HCT116 (cell line): Measurements from ENCODE around the gene ZAR1L. TPM values are rescaled to one million over a fixed set of nuclear protein-coding genes. Genes with fewer than 3 reads are reported as not detected.

ENCODE experiments used
- ATAC-seq: fragments of 200-7000 bp; cut with Tn5 transposase; 2 replicates; pipeline ENCODE4 v1.9.1; 2020; ENCODE audit warnings: mild to moderate bottlenecking, moderate library complexity
- BruUV-seq: library from RNA; stranded (reverse); fragments of 400-500 nt; replicated peaks from 2 replicates; lab custom pipeline; 2021; lab: Mats Ljungman, UMichigan
- CTCF ChIA-PET: fragments of 300-600 bp; sonication (Branson Sonifier 250); formaldehyde crosslinking; loops from one replicate; lab custom pipeline; 2021; ENCODE audit warnings: antibody characterized with exemption; lab: Charles Lee
- POLR2A ChIA-PET: fragments of 300-600, 350-600 bp; sonication (Branson Sonifier 250); formaldehyde crosslinking; loops from one replicate; lab custom pipeline; 2021; ENCODE audit warnings: antibody characterized with exemption; lab: Charles Lee
- RAD21 ChIA-PET, 2 experiments: fragments of 300-600 bp; sonication (Branson Sonifier 250); formaldehyde crosslinking; loops; one replicate each; lab custom pipeline; 2023; ENCODE audit warnings: low total read pairs in 2 of 2; ENCODE audit not compliant: uncharacterized antibody in 2 of 2, unreplicated experiment in 2 of 2, low non-redundant PET in 1 of 2; lab: Charles Lee
- DNase-seq: peaks from one replicate; pipeline ENCODE4 v3.0.0-alpha.2; 2010; ENCODE audit warnings: low read depth, low spot score
- H2AFZ ChIP-seq: fragments of 200-600 bp; shearing (Covaris generic), sonication (generic); 2 replicates; pipeline ENCODE4 v1.6.1; 2017; ENCODE audit warnings: low read depth, mixed run types, mixed read lengths, antibody characterized with exemption, low read length; ENCODE audit not compliant: poor library complexity, severe bottlenecking
- H3K27ac ChIP-seq: 2 replicates; pipeline ENCODE4 v1.5.1; 2012; ENCODE audit warnings: low read depth, low read length
- H3K27me3 ChIP-seq: fragments of 200-600 bp; sonication (generic); 2 replicates; pipeline ENCODE4 v1.6.1; 2016; ENCODE audit warnings: mixed run types, low read length, mixed read lengths; ENCODE audit not compliant: insufficient read depth
- H3K36me3 ChIP-seq, 2 experiments: fragments of 200-500 bp in 1 of 2; fragments of 200-600 bp in 1 of 2; sonication (Bioruptor generic) in 1 of 2; sonication (generic) in 1 of 2; 2 replicates each; pipeline versions ENCODE4 v1.5.1 to v1.6.1; 2014 to 2016; ENCODE audit warnings: low read length in 2 of 2, inconsistent platforms in 1 of 2, mixed read lengths in 1 of 2, mixed run types in 1 of 2; ENCODE audit not compliant: insufficient read depth in 2 of 2, control insufficient read depth in 1 of 2
- H3K4me1 ChIP-seq, 2 experiments: fragments of 200-600 bp in 1 of 2; sonication (generic) in 1 of 2; 2 replicates each; pipeline versions ENCODE4 v1.5.1 to v1.6.1; 2012 to 2017; ENCODE audit warnings: low read length in 2 of 2, inconsistent platforms in 1 of 2, mild to moderate bottlenecking in 1 of 2, mixed read lengths in 1 of 2, mixed run types in 1 of 2, moderate library complexity in 1 of 2; ENCODE audit not compliant: insufficient read depth in 2 of 2, control insufficient read depth in 1 of 2
- H3K4me2 ChIP-seq: fragments of 200-600 bp; sonication (generic); 2 replicates; pipeline ENCODE4 v1.6.1; 2017; ENCODE audit warnings: mixed run types, low read length, mixed read lengths
- H3K4me3 ChIP-seq, 2 experiments: fragments of 200-600 bp in 1 of 2; sonication (generic) in 1 of 2; replicated peaks in 1 of 2; 2 replicates each; pipeline ENCODE4 v1.5.1; 2011 to 2016; ENCODE audit warnings: low read length in 2 of 2, control low read depth in 1 of 2, low read depth in 1 of 2, mild to moderate bottlenecking in 1 of 2, mixed read lengths in 1 of 2, mixed run types in 1 of 2
- H3K79me2 ChIP-seq: fragments of 200-600 bp; sonication (generic); 2 replicates; pipeline ENCODE4 v1.6.1; 2017; ENCODE audit warnings: mild to moderate bottlenecking, mixed run types, low read length, moderate library complexity, mixed read lengths; ENCODE audit not compliant: insufficient read depth
- H3K9ac ChIP-seq: fragments of 200-600 bp; sonication (generic); 2 replicates; pipeline ENCODE4 v1.6.1; 2016; ENCODE audit warnings: low read length, mixed read lengths
- H3K9me2 ChIP-seq: fragments of 200-600 bp; sonication (generic), shearing (Covaris generic); 2 replicates; pipeline ENCODE4 v1.6.1; 2017; ENCODE audit warnings: mixed run types, mild to moderate bottlenecking, moderate library complexity; ENCODE audit not compliant: insufficient read depth
- H3K9me3 ChIP-seq, 2 experiments: fragments of 200-500 bp in 1 of 2; fragments of 200-600 bp in 1 of 2; sonication (Bioruptor generic) in 1 of 2; sonication (generic) in 1 of 2; 2 replicates each; pipeline ENCODE4 v1.6.1; 2014 to 2017; ENCODE audit warnings: low read length in 2 of 2, mixed read lengths in 2 of 2, inconsistent platforms in 1 of 2, low read depth in 1 of 2, mild to moderate bottlenecking in 1 of 2, mixed run types in 1 of 2, moderate library complexity in 1 of 2; ENCODE audit not compliant: control insufficient read depth in 1 of 2, insufficient read depth in 1 of 2
- H4K20me1 ChIP-seq: fragments of 200-600 bp; sonication (generic), shearing (Covaris generic); 2 replicates; pipeline ENCODE4 v1.6.1; 2017; ENCODE audit warnings: mixed run types, mild to moderate bottlenecking, moderate library complexity; ENCODE audit not compliant: insufficient read depth
- CBX3 ChIP-seq: IDR thresholded peaks from 2 replicates; pipeline ENCODE4 v1.6.1; 2012; ENCODE audit warnings: low read depth
- CEBPB ChIP-seq: IDR thresholded peaks from 2 replicates; pipeline ENCODE4 v1.6.1; 2012; ENCODE audit warnings: low read depth
- EGR1 ChIP-seq: IDR thresholded peaks from 2 replicates; pipeline ENCODE4 v1.6.1; 2012; ENCODE audit warnings: low read depth
- EZH2phosphoT487 ChIP-seq: fragments of 200-600 bp; IDR thresholded peaks from 2 replicates; pipeline ENCODE4 v1.6.1; 2018; ENCODE audit warnings: antibody characterized with exemption, borderline replicate concordance
- JUND ChIP-seq: IDR thresholded peaks from 2 replicates; pipeline ENCODE4 v1.6.1; 2012
- POLR2A ChIP-seq: IDR thresholded peaks from 2 replicates; pipeline ENCODE4 v1.7.0; 2011; ENCODE audit warnings: borderline replicate concordance; ENCODE audit not compliant: insufficient read depth, insufficient read length; ENCODE audit errors: extremely low read depth
- POLR2AphosphoS5 ChIP-seq: IDR thresholded peaks from 2 replicates; pipeline ENCODE4 v1.6.1; 2011; ENCODE audit warnings: mild to moderate bottlenecking, low read depth, low read length, moderate library complexity
- SP1 ChIP-seq: IDR thresholded peaks from 2 replicates; pipeline ENCODE4 v1.6.1; 2012; ENCODE audit warnings: low read depth
- TCF7L2 ChIP-seq: IDR thresholded peaks from 2 replicates; pipeline ENCODE4 v1.7.0; 2011; ENCODE audit warnings: borderline replicate concordance, inconsistent platforms; ENCODE audit not compliant: insufficient read depth, insufficient read length; ENCODE audit errors: extremely low read depth
- ZFX ChIP-seq: fragments of 450-650 bp; IDR thresholded peaks from 2 replicates; pipeline ENCODE4 v1.6.1; 2017
- intact Hi-C: fragments of 100-400 bp; cut with micrococcal nuclease; formaldehyde crosslinking; loops from 2 replicates; pipeline ENCODE4 v1.10.0; 2022
- total RNA-seq: library from RNA; stranded (reverse); gene quantifications from one replicate; pipeline ENCODE4 v1.2.1, GENCODE V29; 2021; ENCODE audit not compliant: unreplicated experiment
- TF ChIP-seq, protein P1 (sequence below): IDR thresholded peaks from 2 replicates; pipeline ENCODE4 v1.6.1; 2012
- TF ChIP-seq, protein P2 (sequence below): IDR thresholded peaks from 2 replicates; pipeline ENCODE4 v1.6.1; 2011; ENCODE audit warnings: mild to moderate bottlenecking, low read length, moderate library complexity; ENCODE audit not compliant: insufficient replicate concordance; ENCODE audit errors: extremely low read depth

ZAR1L gene
- total RNA-seq, 1 experiment from 2014 or later, result 0.15 TPM

DNA sequence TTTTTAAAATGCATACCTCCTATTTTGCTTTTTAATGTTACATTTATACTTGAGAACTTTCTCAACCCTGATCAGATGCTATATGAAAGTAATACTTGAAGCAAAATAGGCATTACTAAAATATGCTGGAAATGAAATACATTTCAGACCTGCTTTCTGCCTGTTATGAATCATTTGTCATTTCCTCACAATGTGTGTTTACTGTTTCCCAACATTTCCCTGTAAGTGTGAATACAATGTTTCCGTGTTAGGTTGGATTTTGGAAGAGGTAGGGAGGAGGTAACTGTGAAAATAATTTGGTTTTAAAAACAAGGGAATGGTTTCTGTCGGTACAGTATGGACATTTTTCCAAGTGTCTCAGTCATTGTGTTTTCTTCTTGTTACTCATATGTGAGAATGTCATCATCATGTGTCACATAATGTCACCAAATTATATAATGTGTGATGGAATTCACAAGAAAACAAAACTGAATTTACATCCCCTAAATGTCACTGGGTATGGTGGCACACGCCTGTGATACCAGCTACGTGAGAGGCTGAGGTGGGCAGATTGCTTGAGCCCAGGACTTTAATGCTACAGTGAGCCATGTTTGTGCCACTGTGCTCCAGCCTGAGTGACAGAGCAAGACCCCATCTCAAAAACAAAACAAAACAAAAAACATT lies 43.0 kb downstream of the ZAR1L start:
- Histone ChIP-seq H3K27ac (no peak overlapping the region), H3K27me3 (no peaks in the 10 kb centered on the region), H3K4me3 (no peak overlapping the region), H3K36me3 (no peaks in the 10 kb centered on the region), H4K20me1 (no peaks in the 10 kb centered on the region), H3K9ac (no peak overlapping the region), H2AFZ (no peak overlapping the region), H3K4me1 (peaks cover 0 to 9% of the 10 kb centered on the region in 2 experiments; a peak in 1 of 4 replicates), H3K9me2 (no peaks in the 10 kb centered on the region), H3K9me3 (no peaks in the 10 kb centered on the region), H3K79me2 (no peaks in the 10 kb centered on the region), H3K4me2 (no peak overlapping the region)
- DNase-seq (no peak), ATAC-seq (no peak)
- TF ChIP-seq POLR2AphosphoS5 (no peak), JUND (no peak), CEBPB (no peak), TCF7L2 (no peak), CBX3 (no peak), ZFX (no peak), EGR1 (no peak), POLR2A (no peak), SP1 (no peak), EZH2phosphoT487 (no peak)
- TF ChIP-seq, protein P1, sequence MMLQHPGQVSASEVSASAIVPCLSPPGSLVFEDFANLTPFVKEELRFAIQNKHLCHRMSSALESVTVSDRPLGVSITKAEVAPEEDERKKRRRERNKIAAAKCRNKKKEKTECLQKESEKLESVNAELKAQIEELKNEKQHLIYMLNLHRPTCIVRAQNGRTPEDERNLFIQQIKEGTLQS, result no peak
- TF ChIP-seq, protein P2, sequence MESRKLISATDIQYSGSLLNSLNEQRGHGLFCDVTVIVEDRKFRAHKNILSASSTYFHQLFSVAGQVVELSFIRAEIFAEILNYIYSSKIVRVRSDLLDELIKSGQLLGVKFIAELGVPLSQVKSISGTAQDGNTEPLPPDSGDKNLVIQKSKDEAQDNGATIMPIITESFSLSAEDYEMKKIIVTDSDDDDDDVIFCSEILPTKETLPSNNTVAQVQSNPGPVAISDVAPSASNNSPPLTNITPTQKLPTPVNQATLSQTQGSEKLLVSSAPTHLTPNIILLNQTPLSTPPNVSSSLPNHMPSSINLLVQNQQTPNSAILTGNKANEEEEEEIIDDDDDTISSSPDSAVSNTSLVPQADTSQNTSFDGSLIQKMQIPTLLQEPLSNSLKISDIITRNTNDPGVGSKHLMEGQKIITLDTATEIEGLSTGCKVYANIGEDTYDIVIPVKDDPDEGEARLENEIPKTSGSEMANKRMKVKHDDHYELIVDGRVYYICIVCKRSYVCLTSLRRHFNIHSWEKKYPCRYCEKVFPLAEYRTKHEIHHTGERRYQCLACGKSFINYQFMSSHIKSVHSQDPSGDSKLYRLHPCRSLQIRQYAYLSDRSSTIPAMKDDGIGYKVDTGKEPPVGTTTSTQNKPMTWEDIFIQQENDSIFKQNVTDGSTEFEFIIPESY, result no peak
- BruUV-seq, result no TSS peak
- ChIA-PET RAD21 (no interaction called here), CTCF (no interaction called here), POLR2A (no interaction called here)
- intact Hi-C loops, result no loop called here
